Activated CD4-positive, alpha-beta memory T cell treated with anti-CD3 and anti-CD28 coated beads, Interleukin-2, amount 10 ng/mL, durations not matched to agents 7 days and 5 days (primary cell): ENCODE measurements around the gene GTF3C4. TPM values are rescaled to one million over a fixed set of nuclear protein-coding genes. Genes with fewer than 3 reads are reported as not detected.

Experiments used
- CTCF ChIA-PET: fragments of 350-600 bp; sonication (Branson Sonifier 250); formaldehyde crosslinking; loops from one replicate; lab custom pipeline; 2021; ENCODE audit warnings: antibody characterized with exemption, inconsistent platforms; lab: Charles Lee
- POLR2A ChIA-PET: fragments of 350-600 bp; sonication (Branson Sonifier 250); formaldehyde crosslinking; loops from one replicate; lab custom pipeline; 2021; ENCODE audit warnings: antibody characterized with exemption; lab: Charles Lee
- DNase-seq: peaks from one replicate; pipeline ENCODE4 v3.0.0-alpha.2; 2020
- H3K27ac Mint-ChIP-seq: one replicate; pipeline ENCODE4 v1.8.0; 2021; ENCODE audit warnings: mild to moderate bottlenecking, mixed read lengths
- H3K27me3 Mint-ChIP-seq: one replicate; pipeline ENCODE4 v1.8.0; 2021; ENCODE audit warnings: mixed read lengths
- H3K36me3 Mint-ChIP-seq: one replicate; pipeline ENCODE4 v1.8.0; 2021; ENCODE audit warnings: low read depth, mixed read lengths
- H3K4me1 Mint-ChIP-seq: one replicate; pipeline ENCODE4 v1.8.0; 2021; ENCODE audit warnings: mixed read lengths
- H3K4me3 Mint-ChIP-seq: one replicate; pipeline ENCODE4 v1.8.0; 2021; ENCODE audit warnings: mild to moderate bottlenecking, mixed read lengths
- H3K9me3 Mint-ChIP-seq: one replicate; pipeline ENCODE4 v1.8.0; 2021; ENCODE audit warnings: mixed read lengths
- total RNA-seq, 2 experiments: library from RNA; stranded (reverse); gene quantifications; one replicate each; pipeline ENCODE4 v1.2.3, GENCODE V29; 2021

The GTF3C4 gene
- total RNA-seq, 2 experiments from 2014 or later = 11.8 to 13.0 TPM

DNA sequence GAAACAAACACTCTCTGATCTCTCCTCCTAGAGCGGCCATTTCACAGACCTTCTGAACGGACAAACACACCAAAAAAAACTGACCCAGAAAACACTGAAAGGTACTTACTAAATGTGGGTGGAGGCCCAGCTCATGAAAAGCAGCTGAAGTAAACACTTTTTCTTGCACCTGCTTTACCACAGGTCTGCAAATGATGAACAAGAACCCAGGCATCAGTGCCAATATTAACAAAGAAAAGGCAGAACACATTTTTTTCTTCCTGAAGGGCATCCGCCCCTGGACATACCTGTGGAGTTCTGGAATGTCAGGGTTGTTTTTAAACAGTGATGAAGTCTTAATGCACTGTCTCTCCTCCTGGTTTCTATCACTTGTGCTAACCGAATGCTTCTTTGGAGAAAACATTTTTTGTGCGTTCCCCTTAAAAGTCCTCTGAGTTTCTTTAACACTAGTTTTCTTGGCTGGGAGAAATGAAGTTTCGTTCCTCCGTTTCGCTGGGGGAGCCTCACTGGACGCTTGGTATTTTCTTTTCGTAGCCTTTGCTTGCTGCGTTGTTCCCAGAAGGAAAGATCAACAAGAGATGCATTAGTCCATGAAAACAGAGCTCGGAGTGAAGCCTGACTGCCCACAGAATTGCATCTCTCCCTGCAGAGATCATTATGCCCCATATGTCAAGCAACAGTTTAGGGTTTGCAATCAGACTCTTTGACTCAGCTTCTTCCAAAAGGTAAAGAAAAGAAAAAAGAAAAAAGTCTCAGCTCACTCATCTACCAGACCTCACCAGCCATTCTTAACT lies 7.9 kb upstream of the GTF3C4 start:
- H3K4me1 Mint-ChIP-seq = peaks cover 2% of the 10 kb centered on the region
- H3K36me3 Mint-ChIP-seq = peaks cover 14% of the 10 kb centered on the region
- ChIA-PET CTCF (interaction anchor here (2.2 kb wide), 1 partner anchor 18 kb away, joined by 6 read pairs; no protein-coding TSS in a partner anchor), POLR2A (no interaction called here)
- no peaks in the 10 kb centered on the region for H3K9me3 Mint-ChIP-seq
- no peaks in the 10 kb centered on the region for H3K27me3 Mint-ChIP-seq
- DNase-seq = no peak
- H3K27ac Mint-ChIP-seq = no peak overlapping the region
- H3K4me3 Mint-ChIP-seq = no peak overlapping the region

DNA sequence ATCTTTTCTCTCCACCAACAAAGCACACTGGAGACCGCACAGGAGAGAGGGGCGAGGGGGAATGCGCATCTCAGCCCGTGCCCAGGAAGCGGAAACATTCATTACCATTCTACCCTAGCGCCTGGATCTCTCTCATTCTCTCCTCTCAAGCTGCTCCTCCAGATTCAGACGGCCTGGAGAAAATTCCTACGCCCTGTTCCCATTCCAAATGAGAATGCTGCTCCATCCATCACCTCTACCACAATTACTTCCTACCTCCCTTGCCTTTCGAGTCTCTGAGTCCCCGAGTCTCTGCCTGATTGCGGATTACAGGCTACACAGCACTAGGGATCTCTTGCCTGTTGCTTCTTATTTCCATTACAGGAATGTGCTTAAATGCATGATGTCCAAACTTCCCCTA lies 7.1 kb upstream of the GTF3C4 start:
- POLR2A ChIA-PET = no interaction called here
- Mint-ChIP-seq H3K36me3 (peaks cover 14% of the 10 kb centered on the region), H3K4me1 (peaks cover 8% of the 10 kb centered on the region), H3K9me3 (no peaks in the 10 kb centered on the region), H3K27ac (no peak overlapping the region), H3K27me3 (no peaks in the 10 kb centered on the region), H3K4me3 (no peak overlapping the region)
- no peak for DNase-seq
- CTCF ChIA-PET = no interaction called here

DNA sequence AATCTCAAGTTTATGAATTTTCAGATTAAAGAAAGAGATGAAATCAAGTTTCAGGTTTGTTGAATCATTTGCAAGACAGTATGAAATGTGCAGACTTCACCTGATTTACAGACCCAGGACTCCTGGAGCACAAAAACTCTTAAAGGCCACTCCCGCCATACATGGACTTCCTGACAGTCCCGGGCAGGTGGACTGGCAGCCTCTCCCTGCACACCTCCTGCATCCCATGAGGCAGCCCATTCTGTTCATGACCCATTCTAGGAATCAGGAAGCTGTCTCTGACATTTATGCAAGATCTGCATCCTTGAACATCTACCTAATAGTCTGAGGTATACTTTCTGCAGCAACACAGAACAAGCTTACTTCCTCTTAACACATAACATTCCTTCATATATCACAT lies 6.4 kb upstream of the GTF3C4 start:
- H3K4me1 Mint-ChIP-seq = peaks cover 12% of the 10 kb centered on the region
- H3K36me3 Mint-ChIP-seq = peaks cover 14% of the 10 kb centered on the region
- no peaks in the 10 kb centered on the region for H3K27me3 Mint-ChIP-seq
- DNase-seq = no peak
- CTCF ChIA-PET = no interaction called here
- H3K4me3 Mint-ChIP-seq = no peak overlapping the region
- H3K9me3 Mint-ChIP-seq = no peaks in the 10 kb centered on the region
- H3K27ac Mint-ChIP-seq = no peak overlapping the region
- POLR2A ChIA-PET = no interaction called here

DNA sequence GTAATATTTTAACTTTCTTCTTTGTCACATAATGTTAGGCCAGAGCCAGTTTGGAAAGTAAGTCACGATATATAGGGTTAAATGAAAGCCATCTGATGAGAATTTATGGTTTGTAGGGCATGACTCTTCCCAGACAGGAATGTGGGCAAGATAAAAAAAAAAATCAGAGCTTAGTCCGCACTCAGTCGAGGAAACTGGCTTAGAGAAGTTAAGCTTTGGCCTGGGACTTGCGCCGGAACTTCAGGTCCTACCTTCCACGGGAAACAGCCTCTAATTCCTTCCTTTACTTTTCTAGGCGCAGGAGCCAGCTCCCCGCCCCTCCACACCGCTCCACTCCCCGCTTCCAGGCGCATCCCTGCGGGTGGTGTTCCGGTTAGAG lies 956 bp upstream of the GTF3C4 start:
- peaks cover 43% of the 10 kb centered on the region for H3K4me1 Mint-ChIP-seq
- H3K9me3 Mint-ChIP-seq = no peaks in the 10 kb centered on the region
- H3K27me3 Mint-ChIP-seq = no peaks in the 10 kb centered on the region
- no peak for DNase-seq
- ChIA-PET POLR2A (interaction anchor here (0.8 to 4.3 kb wide), 18 partner anchors 8 to 1544 kb away, joined by 3 to 33 read pairs (median 4); partner anchors contain the start of genes NUP214, SETX and TSC1), CTCF (interaction anchor here (1.5 kb wide), 3 partner anchors 15 to 100 kb away, joined by 4 to 5 read pairs (median 4); no protein-coding TSS in a partner anchor)
- H3K27ac Mint-ChIP-seq = peak overlapping the region; percentile 68
- H3K36me3 Mint-ChIP-seq = peaks cover 11% of the 10 kb centered on the region
- H3K4me3 Mint-ChIP-seq = peak overlapping the region; percentile 83

DNA sequence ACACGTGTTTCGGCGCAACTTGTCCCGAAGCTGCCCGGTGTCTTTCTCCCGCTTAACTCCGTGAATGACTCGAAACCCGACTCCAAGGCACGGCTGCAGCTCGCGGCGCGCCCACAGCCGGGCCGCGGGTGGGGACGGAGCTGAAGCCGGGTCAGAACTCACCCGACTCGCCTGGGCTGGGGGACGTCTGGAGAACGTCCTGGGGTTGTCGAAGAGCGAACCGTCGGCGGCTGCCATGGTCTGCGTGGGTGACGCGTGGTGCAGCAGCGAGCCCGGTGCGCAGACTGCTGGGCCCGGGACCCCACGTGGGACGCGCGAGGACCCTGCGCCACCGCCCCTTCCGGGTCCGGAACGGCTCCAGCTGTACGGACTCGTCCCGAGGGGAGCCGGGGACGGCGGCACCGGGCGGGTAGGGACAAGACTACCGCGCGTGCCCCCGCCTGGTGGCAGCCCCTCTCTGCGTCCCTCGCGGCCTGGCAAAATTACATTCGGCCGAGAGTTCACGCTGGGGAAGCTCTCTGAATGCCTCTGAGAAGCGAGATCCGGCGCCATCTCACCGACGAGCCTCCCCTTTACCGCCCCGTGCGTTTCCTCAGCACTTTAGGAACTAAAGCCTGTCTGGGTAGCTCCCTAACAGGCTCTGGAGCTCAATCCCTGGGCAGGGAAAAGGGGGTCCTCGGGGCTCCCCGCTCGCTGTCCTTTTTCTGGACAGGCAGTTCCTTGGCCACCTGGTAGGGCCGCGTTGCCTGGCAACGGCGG lies 387 bp upstream of the GTF3C4 start, which contains the start of gene DDX31:
Gene DDX31, minus strand, starts transcription at position 286 of the 759 bp plus-strand sequence. Its CDS starts 49 bp downstream, at position 237.
- no peaks in the 10 kb centered on the region for H3K9me3 Mint-ChIP-seq
- ChIA-PET CTCF (interaction anchor here (1.0 to 1.6 kb wide), 6 partner anchors 10 to 361 kb away, joined by 3 to 5 read pairs (median 4); partner anchors contain the start of gene GTF3C5), POLR2A (interaction anchor here (0.8 to 4.3 kb wide), 28 partner anchors 9 to 1545 kb away, joined by 3 to 33 read pairs (median 4); partner anchors contain the start of genes AK8, CFAP77, NUP214 and SETX)
- peak; percentile 87 for DNase-seq
- H3K27me3 Mint-ChIP-seq = no peaks in the 10 kb centered on the region
- peak within 1 kb of the TSS; percentile 85 for H3K27ac Mint-ChIP-seq
- peaks cover 43% of the 10 kb centered on the region for H3K4me1 Mint-ChIP-seq
- peaks cover 11% of the 10 kb centered on the region for H3K36me3 Mint-ChIP-seq
- peak within 1 kb of the TSS; percentile 83 for H3K4me3 Mint-ChIP-seq

DNA sequence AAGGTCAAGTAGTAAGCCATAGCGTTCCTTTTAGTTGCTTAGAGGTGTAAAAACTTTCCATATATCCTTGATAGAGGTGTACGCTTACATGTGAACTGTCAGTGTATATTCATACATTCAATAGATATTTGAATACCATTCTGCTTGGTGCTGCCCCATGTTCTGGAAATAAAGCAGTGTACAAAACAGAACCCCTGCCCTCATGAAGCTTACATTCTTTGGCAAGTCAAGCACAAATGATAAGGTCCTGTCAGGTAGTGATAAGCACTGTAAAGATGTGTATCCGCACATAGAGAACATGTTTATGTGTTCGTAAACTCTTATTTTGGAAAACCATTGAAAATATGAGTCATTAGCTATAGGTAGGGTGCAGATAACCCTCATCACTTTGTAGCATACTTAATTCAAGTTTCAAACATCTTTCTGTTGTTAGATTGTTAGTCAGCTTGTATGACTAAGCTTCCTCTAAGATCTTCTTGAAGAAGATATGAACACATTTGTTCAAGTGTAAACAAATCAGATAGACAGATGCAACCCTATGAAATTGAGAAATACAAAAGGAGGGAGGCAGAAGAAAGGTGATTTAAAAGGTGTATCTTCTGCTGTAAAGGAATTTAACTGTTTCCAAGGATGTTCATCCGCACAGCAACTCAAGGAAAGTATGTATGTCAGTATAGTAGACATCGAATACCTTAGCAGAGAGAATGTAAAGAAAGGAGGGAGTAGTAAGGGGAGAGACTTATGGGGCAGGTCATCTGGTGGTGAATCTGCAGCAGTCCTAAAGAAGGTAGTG lies 1.6 kb downstream of the GTF3C4 start:
- CTCF ChIA-PET = interaction anchor here (0.9 to 1.4 kb wide), 3 partner anchors 12 to 18 kb away, joined by 3 to 4 read pairs (median 3); no protein-coding TSS in a partner anchor
- no peaks in the 10 kb centered on the region for H3K27me3 Mint-ChIP-seq
- H3K9me3 Mint-ChIP-seq = no peaks in the 10 kb centered on the region
- DNase-seq = no peak
- POLR2A ChIA-PET = interaction anchor here (1.1 to 4.3 kb wide), 7 partner anchors 8 to 317 kb away, joined by 3 to 33 read pairs (median 12); partner anchors contain the start of gene SETX
- peak overlapping the region; percentile 85 for H3K27ac Mint-ChIP-seq
- H3K36me3 Mint-ChIP-seq = peaks cover 11% of the 10 kb centered on the region
- H3K4me3 Mint-ChIP-seq = peak overlapping the region; percentile 83
- peaks cover 44% of the 10 kb centered on the region for H3K4me1 Mint-ChIP-seq

DNA sequence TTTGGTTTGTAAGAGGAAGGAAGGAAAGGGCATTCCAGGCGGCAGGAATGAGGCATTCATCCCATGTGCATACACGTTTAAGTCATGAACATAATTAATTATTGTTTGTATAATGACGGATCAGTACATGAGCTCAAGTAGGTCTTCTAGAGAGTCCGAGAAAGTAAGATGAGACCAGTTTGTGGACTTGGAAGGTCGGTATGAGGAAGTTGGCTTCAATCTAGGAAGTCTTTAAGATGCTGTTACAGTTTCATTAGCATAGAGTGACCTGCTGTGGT lies 2.1 kb downstream of the GTF3C4 start:
- Mint-ChIP-seq H3K36me3 (peaks cover 14% of the 10 kb centered on the region), H3K27ac (peak overlapping the region; percentile 37), H3K9me3 (no peaks in the 10 kb centered on the region), H3K27me3 (no peaks in the 10 kb centered on the region), H3K4me3 (peak overlapping the region; percentile 83), H3K4me1 (peaks cover 46% of the 10 kb centered on the region)
- DNase-seq = no peak
- CTCF ChIA-PET = interaction anchor here (1.4 kb wide), 1 partner anchor 14 kb away, joined by 4 read pairs; no protein-coding TSS in a partner anchor
- POLR2A ChIA-PET = interaction anchor here (3.3 to 4.3 kb wide), 2 partner anchors 7 to 22 kb away, joined by 13 to 33 read pairs; no protein-coding TSS in a partner anchor

DNA sequence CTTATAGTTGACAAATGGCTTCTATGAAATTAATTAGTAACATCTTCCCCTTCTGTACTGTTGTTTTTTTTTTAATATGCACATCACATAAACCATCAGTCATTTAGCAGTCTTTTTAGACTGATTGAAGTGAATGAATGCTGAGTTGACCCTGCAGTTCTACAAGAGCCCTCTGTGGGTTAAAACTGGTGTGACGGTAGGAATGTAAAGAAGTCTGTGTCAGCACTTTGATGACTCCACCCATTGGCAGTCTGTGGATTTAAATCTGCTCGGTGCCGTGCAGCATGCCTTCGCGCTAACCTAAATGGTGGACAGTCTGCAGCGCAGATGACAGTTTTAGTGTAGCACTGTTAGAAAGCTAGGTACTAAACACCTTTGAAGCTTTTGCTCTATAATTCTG lies 3.1 kb downstream of the GTF3C4 start:
- no peak overlapping the region for H3K4me3 Mint-ChIP-seq
- H3K27ac Mint-ChIP-seq = no peak overlapping the region
- CTCF ChIA-PET = no interaction called here
- H3K4me1 Mint-ChIP-seq = peaks cover 44% of the 10 kb centered on the region
- no peaks in the 10 kb centered on the region for H3K27me3 Mint-ChIP-seq
- DNase-seq = no peak
- no peaks in the 10 kb centered on the region for H3K9me3 Mint-ChIP-seq
- POLR2A ChIA-PET = interaction anchor here (0.6 to 1.9 kb wide), 3 partner anchors 21 to 101 kb away, joined by 3 to 6 read pairs (median 4); no protein-coding TSS in a partner anchor
- H3K36me3 Mint-ChIP-seq = peaks cover 23% of the 10 kb centered on the region

DNA sequence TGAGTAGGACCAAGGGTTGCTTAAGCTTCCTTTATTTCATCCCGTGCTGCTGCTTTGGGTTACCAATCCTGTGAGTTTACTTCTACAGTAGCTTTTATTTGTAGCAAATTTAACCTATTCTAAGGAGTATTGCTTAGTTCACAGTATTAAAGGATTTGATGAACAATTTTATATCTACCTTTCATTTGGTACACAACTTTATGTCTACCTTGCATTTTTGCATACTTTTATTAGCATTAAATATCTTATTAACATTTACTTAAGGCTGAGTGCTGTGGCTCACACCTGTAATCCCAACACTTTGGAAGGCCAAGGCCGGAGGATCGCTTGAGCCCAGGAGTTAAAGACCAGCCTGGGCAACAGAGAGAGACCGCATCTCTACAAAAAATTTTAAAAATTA lies 4.2 kb downstream of the GTF3C4 start:
- DNase-seq = no peak
- no peaks in the 10 kb centered on the region for H3K9me3 Mint-ChIP-seq
- ChIA-PET CTCF (no interaction called here), POLR2A (interaction anchor here (1.1 to 1.9 kb wide), 2 partner anchors 20 to 95 kb away, joined by 3 to 6 read pairs; no protein-coding TSS in a partner anchor)
- H3K27me3 Mint-ChIP-seq = no peaks in the 10 kb centered on the region
- H3K36me3 Mint-ChIP-seq = peaks cover 34% of the 10 kb centered on the region
- H3K4me3 Mint-ChIP-seq = no peak overlapping the region
- no peak overlapping the region for H3K27ac Mint-ChIP-seq
- peaks cover 50% of the 10 kb centered on the region for H3K4me1 Mint-ChIP-seq

DNA sequence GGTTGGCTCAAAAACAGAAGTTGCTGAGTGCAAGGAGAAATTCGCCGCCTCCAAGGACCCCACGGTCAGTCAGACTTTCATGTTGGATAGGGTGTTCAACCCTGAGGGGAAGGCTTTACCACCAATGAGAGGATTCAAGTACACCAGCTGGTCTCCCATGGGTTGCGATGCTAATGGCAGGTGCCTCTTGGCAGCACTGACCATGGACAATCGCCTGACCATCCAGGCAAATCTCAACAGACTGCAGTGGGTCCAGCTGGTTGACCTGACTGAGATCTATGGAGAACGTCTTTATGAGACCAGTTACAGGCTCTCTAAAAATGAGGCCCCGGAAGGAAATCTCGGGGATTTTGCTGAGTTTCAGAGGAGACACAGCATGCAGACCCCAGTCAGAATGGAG lies 7.7 kb downstream of the GTF3C4 start:
- CTCF ChIA-PET = no interaction called here
- DNase-seq = no peak
- no peak overlapping the region for H3K27ac Mint-ChIP-seq
- H3K4me3 Mint-ChIP-seq = no peak overlapping the region
- peaks cover 55% of the 10 kb centered on the region for H3K4me1 Mint-ChIP-seq
- POLR2A ChIA-PET = interaction anchor here (3.9 kb wide), 1 partner anchor 8 kb away, joined by 33 read pairs; the partner anchor contains the start of genes DDX31 and GTF3C4
- H3K27me3 Mint-ChIP-seq = no peaks in the 10 kb centered on the region
- peaks cover 48% of the 10 kb centered on the region for H3K36me3 Mint-ChIP-seq
- H3K9me3 Mint-ChIP-seq = no peaks in the 10 kb centered on the region

DNA sequence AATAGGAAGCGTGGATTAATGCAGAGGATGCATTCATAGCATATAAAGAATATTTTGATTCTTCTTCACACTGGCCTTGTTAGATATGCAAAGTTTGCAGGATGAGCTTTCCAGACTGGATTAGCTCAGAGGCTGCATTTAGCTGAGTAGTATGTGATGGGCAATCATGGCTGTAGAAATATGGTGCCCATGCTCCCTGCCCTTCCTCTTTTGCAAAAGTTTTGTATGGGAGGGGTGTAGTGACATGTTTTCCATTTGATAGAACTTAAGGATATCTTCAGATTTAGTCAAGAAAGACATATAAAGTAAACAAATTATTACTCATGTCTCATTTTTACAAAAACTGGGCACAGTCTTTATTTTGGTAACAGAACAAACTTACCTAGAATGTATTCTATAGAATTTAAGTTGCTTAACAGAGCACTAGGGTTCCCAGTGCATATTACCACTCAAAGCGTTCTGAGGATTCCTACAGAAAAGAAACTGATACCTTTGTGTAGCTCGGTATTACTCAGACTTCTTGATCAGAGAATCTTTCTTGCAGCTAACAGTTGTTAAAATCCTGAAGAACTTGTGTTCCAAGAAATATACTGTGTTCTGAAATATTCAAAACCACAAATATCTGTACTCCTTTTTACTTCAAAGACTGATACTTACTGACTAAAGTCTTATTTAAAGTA lies 9.8 kb downstream of the GTF3C4 start:
- Mint-ChIP-seq H3K4me1 (peaks cover 54% of the 10 kb centered on the region), H3K27ac (peak overlapping the region; percentile 67), H3K9me3 (no peaks in the 10 kb centered on the region), H3K4me3 (no peak overlapping the region), H3K36me3 (peaks cover 52% of the 10 kb centered on the region), H3K27me3 (no peaks in the 10 kb centered on the region)
- no peak for DNase-seq
- CTCF ChIA-PET = interaction anchor here (1.6 kb wide), 1 partner anchor 10 kb away, joined by 5 read pairs; the partner anchor contains the start of genes DDX31 and GTF3C4
- POLR2A ChIA-PET = interaction anchor here (0.9 to 3.9 kb wide), 4 partner anchors 9 to 78 kb away, joined by 3 to 33 read pairs (median 4); partner anchors contain the start of genes DDX31 and GTF3C4
